Measurements from ENCODE around the gene FSTL5.

FSTL5 gene

GRCh38 chr4:161564230-161564834 lies 599.5 kb downstream of the FSTL5 start:
- DNase-seq, result no peak

- no peak for DNase-seq
These were observed 607.8 kb downstream of the FSTL5 start for GRCh38 chr4:161555689-161556660.

GRCh38 chr4:161554372-161554990 lies 609.3 kb downstream of the FSTL5 start:
- DNase-seq, result no peak

GRCh38 chr4:161546902-161547301 lies 616.9 kb downstream of the FSTL5 start:
- no peak for DNase-seq

GRCh38 chr4:161540265-161540664 lies 623.5 kb downstream of the FSTL5 start:
- no peak for DNase-seq

GRCh38 chr4:161538941-161539340 lies 624.9 kb downstream of the FSTL5 start:
- no peak for DNase-seq

- no peak for DNase-seq
These were observed 633.1 kb downstream of the FSTL5 start for GRCh38 chr4:161530710-161531109.

GRCh38 chr4:161525121-161525520 lies 638.7 kb downstream of the FSTL5 start:
- DNase-seq, result no peak

- no peak for DNase-seq
These were observed 641.8 kb downstream of the FSTL5 start for GRCh38 chr4:161522031-161522430.

GRCh38 chr4:161519611-161520010 lies 644.2 kb downstream of the FSTL5 start:
- no peak for DNase-seq

- DNase-seq, result no peak
These were observed 645.9 kb downstream of the FSTL5 start for GRCh38 chr4:161517941-161518340.

GRCh38 chr4:161505141-161505540 lies 658.7 kb downstream of the FSTL5 start:
- no peak for DNase-seq

GRCh38 chr4:161498155-161498554 lies 665.6 kb downstream of the FSTL5 start:
- DNase-seq, result no peak

GRCh38 chr4:161486461-161486860 lies 677.3 kb downstream of the FSTL5 start:
- DNase-seq, result no peak

GRCh38 chr4:161466316-161466715 lies 697.5 kb downstream of the FSTL5 start:
- DNase-seq, result no peak

- no peak for DNase-seq
These were observed 700.4 kb downstream of the FSTL5 start for GRCh38 chr4:161463436-161463835.

GRCh38 chr4:161457906-161458305 lies 705.9 kb downstream of the FSTL5 start:
- no peak for DNase-seq

GRCh38 chr4:161457311-161457710 lies 706.5 kb downstream of the FSTL5 start:
- DNase-seq, result no peak

- no peak for DNase-seq
These were observed 708.9 kb downstream of the FSTL5 start for GRCh38 chr4:161454860-161455259.

- no peak for DNase-seq
These were observed 715.1 kb downstream of the FSTL5 start for GRCh38 chr4:161448550-161449180.

- DNase-seq, result no peak
These were observed 719.2 kb downstream of the FSTL5 start for GRCh38 chr4:161444626-161445025.

- no peak for DNase-seq
These were observed 720.9 kb downstream of the FSTL5 start for GRCh38 chr4:161442921-161443320.

- DNase-seq, result no peak
These were observed 725.7 kb downstream of the FSTL5 start for GRCh38 chr4:161438096-161438495.
